Cardiac atrium fibroblast (primary cell): ENCODE data around the gene TRIM17. TPM values are rescaled to one million over a fixed set of nuclear protein-coding genes. Genes with fewer than 3 reads are reported as not detected.

Experiments
- total RNA-seq: library from RNA; depleted of rRNA; stranded (reverse); fragments of >200 nt; gene quantifications from 2 replicates; pipeline ENCODE4 v1.2.3, GENCODE V29; 2015

Gene TRIM17
- total RNA-seq = under 0.01 TPM in 1 of 2 replicates, not detected in the other

DNA sequence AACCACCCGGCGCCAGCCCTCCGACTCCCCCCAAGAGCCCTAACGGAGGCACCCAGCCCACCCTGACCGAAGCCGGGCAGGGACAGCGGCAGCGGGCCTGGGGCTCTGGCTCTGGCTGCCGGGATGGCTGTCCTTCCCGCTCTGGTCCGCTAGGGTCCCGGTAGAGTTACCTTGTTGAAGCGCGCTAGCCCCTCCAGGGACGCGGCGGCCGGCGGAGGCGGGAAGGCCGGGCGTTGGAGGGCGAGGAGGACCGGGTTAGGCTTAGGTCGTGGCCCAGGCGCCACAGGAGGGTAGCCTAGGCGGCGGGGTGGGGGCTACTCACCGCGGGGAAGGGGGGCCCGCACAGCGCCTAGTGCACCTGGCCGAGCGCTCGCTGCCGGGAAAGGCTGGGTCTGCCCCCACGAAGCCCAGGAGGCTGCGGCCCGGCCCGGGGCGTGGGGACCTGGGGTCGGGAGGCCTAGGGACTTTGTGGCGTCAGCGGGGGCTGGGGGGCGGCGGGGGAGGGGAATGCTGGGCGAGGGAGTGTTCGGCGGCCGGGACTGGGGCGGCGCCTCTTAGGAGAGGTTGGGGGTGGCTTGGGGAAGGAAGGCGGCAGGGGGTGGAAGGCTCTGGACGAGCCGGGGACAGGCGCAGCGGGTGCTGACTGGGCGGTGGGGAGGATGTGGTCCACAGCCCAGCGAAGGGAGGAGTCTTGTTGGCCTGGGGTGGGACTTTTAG is at the start of gene TRIM17:
TRIM17 (minus strand) TSS at position 645 of the 717 bp plus-strand sequence. CDS start 1,789 bp downstream, outside the sequence.

Other genes with a start within 250 kb of the TRIM17 start
- gene OBSCN, start 208.8 kb downstream of the TRIM17 start, total RNA-seq = 1.5 and 2.3 TPM in 2 replicates
- gene TRIM11, start 10.0 kb downstream of the TRIM17 start, total RNA-seq = 15.7 and 24.4 TPM in 2 replicates
- 42.1 and 50.7 TPM in 2 replicates for gene RNF187, start 70.5 kb upstream of the TRIM17 start, total RNA-seq